ENCODE measurements around the gene MICU1.
"Not testable (repeated sequence)": the region's sequence is repeated elsewhere in the genome, so short reads cannot be mapped to it uniquely, and the experiment has no call there.

The MICU1 gene

DNA sequence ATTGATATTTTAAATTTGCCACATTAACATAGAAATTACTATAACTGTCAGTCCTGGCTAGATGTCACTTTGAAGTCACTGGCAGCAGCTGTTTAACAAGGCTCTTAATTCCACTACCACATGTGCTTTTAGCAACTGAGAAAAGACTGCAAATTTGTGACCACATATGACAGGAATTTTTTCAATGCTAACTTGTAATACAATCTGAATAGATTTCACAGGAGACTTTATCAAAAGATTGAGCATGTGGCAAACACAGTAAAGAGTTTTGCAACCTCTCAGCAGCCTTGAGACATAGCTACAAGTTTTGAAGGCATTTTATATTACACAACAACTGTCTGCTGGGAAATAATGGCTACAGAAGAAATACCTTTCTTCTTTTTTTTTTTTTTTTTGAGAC lies 73.0 kb downstream of the MICU1 start:
- no peak overlapping the region for H3K4me3 Mint-ChIP-seq
- H3K36me3 Mint-ChIP-seq, result peaks cover 15% of the 10 kb centered on the region
- H3K27me3 Mint-ChIP-seq, result no peaks in the 10 kb centered on the region
- H3K9me3 Mint-ChIP-seq (ENCODE audit: low read depth), result no peaks in the 10 kb centered on the region
- H3K27ac Mint-ChIP-seq, result no peak overlapping the region
- H3K4me1 Mint-ChIP-seq (ENCODE audit: low read depth), result no peaks in the 10 kb centered on the region

DNA sequence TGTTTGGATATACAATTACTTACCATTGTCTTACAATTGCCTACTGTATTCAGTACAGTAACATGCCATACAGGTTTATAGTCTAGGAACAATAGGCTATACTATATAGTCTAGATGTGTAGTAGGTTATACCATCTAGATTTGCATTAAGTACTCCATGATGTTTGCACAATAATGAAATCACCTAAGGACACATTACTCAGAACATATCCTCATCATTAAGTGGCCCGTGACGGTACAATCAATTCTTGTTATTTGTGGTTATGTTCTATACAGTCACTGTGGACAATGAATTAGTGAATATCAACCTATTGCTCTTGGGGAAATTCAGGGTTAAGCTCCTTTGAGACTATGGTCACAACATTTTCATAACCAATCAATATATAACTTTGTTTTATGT lies 75.6 kb downstream of the MICU1 start:
- Mint-ChIP-seq H3K4me3 (no peak overlapping the region), H3K9me3 (ENCODE audit: low read depth) (no peaks in the 10 kb centered on the region), H3K27ac (no peak overlapping the region), H3K36me3 (peaks cover 22% of the 10 kb centered on the region), H3K4me1 (ENCODE audit: low read depth) (no peaks in the 10 kb centered on the region), H3K27me3 (no peaks in the 10 kb centered on the region)

DNA sequence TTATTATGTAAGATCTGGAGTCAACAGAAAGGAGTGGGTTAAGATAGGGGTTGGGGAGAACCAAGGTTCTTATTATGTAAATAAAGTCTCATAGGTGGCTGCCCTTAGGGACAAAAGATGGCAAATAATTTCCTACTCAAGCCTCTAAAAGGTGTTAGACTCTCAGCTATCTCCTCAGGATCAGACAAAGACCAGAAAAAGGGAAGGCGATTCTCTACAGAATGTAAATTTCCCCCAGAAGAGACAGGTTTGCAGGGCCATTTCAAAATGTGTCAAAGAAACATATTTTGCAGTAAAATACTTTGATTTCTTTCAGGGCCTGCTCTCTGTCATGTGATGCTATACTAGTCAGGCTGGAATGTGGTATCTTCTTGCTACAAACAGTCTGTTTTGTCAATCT lies 80.3 kb downstream of the MICU1 start:
- H3K27me3 Mint-ChIP-seq, result no peaks in the 10 kb centered on the region
- H3K4me3 Mint-ChIP-seq, result no peak overlapping the region
- H3K27ac Mint-ChIP-seq, result no peak overlapping the region
- peaks cover 55% of the 10 kb centered on the region for H3K36me3 Mint-ChIP-seq
- no peaks in the 10 kb centered on the region for H3K4me1 Mint-ChIP-seq (ENCODE audit: low read depth)
- no peaks in the 10 kb centered on the region for H3K9me3 Mint-ChIP-seq (ENCODE audit: low read depth)

DNA sequence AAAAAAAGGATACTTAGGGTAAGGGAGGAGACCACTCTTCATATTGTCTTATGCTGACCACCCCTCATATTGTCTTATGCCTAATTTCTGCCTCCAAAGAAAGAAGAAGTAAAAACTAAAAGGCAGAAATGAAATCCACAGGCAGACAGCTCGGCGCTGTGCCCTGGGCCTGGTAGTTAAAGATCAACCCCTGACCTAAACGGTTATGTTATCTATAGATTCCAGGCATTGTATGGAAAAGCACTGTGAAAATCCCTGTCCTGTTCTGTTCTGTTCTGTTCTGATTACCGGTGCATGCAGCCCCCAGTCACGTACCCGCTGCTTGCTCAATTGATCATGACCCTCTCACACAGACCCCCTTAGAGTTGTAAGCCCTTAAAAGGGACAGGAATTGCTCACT lies 82.0 kb downstream of the MICU1 start:
- not testable (repeated sequence) for H3K4me1 Mint-ChIP-seq (ENCODE audit: low read depth); H3K27ac Mint-ChIP-seq

DNA sequence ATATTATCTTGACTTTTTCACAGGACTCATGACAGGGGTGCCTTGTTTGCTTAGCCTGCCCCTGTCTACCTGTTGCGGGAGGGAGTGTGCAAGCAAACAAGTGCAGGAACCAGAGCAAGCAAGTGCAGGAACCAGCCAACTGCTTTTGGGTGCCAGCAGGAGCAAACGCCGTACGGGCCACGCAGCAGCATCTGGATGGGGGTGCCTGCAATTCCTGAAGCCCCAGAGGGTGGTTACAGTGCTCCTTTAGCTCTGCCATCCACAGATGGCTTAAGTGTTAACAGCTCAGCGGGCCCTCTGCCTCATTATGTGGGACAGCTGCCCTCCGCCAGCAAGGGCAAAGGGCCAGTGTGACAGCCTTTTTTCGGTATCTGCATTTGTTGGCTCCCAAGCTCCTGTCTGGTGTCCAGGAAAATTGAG lies 83.5 kb downstream of the MICU1 start:
- no peak overlapping the region for H3K4me3 Mint-ChIP-seq
- H3K27ac Mint-ChIP-seq, result no peak overlapping the region
- H3K36me3 Mint-ChIP-seq, result peaks cover 53% of the 10 kb centered on the region
- no peaks in the 10 kb centered on the region for H3K9me3 Mint-ChIP-seq (ENCODE audit: low read depth)
- no peaks in the 10 kb centered on the region for H3K27me3 Mint-ChIP-seq
- no peaks in the 10 kb centered on the region for H3K4me1 Mint-ChIP-seq (ENCODE audit: low read depth)

More for the DNA sequence above, 82.0 kb downstream of the MICU1 start:
- not testable (repeated sequence) for H3K4me3 Mint-ChIP-seq; H3K9me3 Mint-ChIP-seq (ENCODE audit: low read depth); H3K27me3 Mint-ChIP-seq
- H3K36me3 Mint-ChIP-seq, result peaks cover 58% of the 10 kb centered on the region

DNA sequence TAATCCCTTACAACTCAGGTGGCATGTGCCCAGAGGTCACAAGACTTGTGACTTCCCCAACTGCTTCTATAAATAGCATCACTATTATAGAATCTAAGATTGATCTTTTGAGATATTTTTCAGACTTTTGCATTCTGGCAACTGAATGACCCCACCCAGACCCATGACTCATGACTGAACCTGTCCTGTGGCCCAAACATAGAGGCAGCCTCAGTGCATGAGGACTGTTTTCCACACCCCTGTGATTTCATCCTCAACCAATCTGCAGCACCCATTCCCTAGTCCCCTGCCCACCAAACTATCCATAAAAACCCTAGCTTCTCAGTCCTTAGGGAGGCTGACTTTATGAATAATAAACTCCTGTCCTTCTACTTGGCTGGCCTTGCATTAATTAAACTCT lies 84.5 kb downstream of the MICU1 start:
- Mint-ChIP-seq H3K4me1 (ENCODE audit: low read depth) (no peaks in the 10 kb centered on the region), H3K27me3 (no peaks in the 10 kb centered on the region), H3K27ac (no peak overlapping the region), H3K9me3 (ENCODE audit: low read depth) (no peaks in the 10 kb centered on the region), H3K36me3 (peaks cover 51% of the 10 kb centered on the region), H3K4me3 (no peak overlapping the region)

DNA sequence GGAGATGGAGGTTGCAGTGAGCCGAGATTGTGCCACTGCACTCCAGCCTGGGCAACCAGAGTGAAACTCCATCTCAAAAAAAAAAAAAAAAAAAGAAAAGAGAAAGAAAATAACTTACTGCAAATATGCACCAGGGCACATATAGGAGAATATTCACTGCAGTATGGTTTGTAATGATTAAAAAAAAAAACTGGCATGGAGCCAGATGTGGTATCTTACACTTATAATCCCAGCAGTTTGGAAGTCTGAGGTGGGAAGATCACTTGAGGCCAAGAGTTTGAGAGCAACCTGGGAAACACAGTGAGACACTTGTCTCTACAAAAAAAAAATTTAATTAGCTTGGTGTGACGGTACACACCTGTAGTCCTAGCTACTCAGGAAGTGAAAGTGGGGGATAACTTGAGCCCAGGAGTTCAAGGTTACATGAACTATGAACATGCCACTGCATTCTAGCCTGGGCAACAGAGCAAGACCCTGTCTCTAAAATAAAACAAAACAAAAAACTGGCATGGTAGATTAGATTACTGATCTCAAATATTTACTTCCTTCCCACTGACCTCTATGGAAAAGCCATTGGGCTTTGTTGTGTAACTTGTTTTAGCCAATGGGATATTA lies 85.6 kb downstream of the MICU1 start:
- Mint-ChIP-seq H3K36me3 (peaks cover 47% of the 10 kb centered on the region), H3K9me3 (ENCODE audit: low read depth) (no peaks in the 10 kb centered on the region), H3K4me1 (ENCODE audit: low read depth) (no peaks in the 10 kb centered on the region), H3K27ac (no peak overlapping the region), H3K27me3 (no peaks in the 10 kb centered on the region), H3K4me3 (no peak overlapping the region)

DNA sequence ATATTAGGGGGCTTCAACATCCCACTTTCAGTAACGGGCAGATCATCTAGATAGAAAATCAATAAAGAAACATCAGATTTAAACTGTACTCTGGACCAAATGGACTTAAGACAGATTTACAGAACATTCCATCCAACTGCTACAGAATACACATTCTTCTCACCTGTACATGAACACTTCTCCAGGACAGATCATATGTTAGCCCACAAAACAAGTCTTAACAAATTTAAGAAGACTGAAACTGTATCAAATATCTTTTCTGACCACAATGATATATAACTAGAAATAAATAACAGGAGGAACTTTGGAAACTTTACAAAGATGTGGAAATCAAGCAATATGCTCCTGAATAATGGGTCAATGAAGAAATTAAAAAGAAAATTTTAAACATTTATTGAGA lies 86.7 kb downstream of the MICU1 start:
- peaks cover 37% of the 10 kb centered on the region for H3K36me3 Mint-ChIP-seq
- no peaks in the 10 kb centered on the region for H3K4me1 Mint-ChIP-seq (ENCODE audit: low read depth)
- H3K9me3 Mint-ChIP-seq (ENCODE audit: low read depth), result no peaks in the 10 kb centered on the region

DNA sequence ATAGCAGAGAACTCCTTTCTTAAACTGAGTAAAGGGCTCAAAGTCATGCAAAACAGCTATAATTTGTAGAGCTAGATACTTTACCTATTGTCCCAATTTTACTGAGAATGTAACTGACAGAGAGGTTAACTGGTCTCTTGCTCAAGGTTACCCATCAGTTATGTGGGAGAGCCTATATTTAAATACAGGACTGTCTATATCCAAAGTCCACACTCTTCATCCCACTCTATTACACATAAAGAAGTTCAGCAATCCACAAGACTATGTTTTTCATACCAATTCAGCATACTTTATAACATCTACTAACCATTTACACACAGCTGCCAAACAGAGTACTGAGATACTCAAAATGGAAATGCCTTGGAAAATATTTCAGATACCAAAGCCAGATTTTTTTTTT lies 100.2 kb downstream of the MICU1 start:
- Mint-ChIP-seq H3K9me3 (ENCODE audit: low read depth) (no peaks in the 10 kb centered on the region), H3K4me3 (no peak overlapping the region), H3K4me1 (ENCODE audit: low read depth) (no peaks in the 10 kb centered on the region), H3K27ac (no peak overlapping the region), H3K27me3 (no peaks in the 10 kb centered on the region), H3K36me3 (peaks cover 4% of the 10 kb centered on the region)

More for the DNA sequence above, 86.7 kb downstream of the MICU1 start:
- Mint-ChIP-seq H3K27me3 (no peaks in the 10 kb centered on the region), H3K4me3 (no peak overlapping the region), H3K27ac (no peak overlapping the region)

DNA sequence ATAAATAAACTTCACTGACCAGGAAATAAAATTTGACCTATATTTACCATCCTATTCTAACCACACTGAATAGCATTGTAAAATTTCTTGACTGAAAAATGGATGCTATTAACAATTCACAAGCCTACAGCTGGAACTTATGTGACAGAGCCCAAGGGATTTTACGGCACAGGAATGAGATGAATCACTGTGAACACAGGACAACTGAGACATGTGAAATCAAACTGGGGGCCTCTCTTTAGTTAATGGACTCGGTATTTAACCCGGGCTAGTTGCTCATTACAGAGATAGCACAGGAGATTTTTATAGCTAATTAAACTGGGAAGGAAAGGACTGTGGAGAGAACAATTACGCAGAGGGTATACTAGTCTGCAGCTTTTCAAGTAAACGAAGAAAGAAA lies 100.6 kb downstream of the MICU1 start:
- H3K9me3 Mint-ChIP-seq (ENCODE audit: low read depth), result no peaks in the 10 kb centered on the region
- no peaks in the 10 kb centered on the region for H3K27me3 Mint-ChIP-seq
- H3K4me1 Mint-ChIP-seq (ENCODE audit: low read depth), result no peaks in the 10 kb centered on the region
- H3K27ac Mint-ChIP-seq, result no peak overlapping the region
- no peak overlapping the region for H3K4me3 Mint-ChIP-seq
- H3K36me3 Mint-ChIP-seq, result peaks cover 6% of the 10 kb centered on the region

DNA sequence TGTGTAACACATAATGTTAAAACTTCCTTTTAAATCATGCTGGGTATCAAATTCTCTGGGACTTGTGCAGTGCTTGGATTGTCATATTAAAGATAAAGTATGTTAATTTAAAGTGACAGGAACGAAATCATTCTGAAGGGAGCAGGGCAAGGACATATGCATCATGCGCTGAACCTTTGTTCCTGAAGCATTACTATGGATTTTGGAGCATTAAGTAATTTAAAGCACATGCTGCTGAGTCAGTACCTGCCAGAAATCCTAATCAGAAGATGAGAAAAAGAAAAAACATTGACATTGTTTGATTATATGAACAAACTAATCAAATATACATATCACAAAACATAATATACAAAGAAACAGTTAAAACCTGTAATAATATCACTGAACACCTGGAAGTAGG lies 101.4 kb downstream of the MICU1 start:
- Mint-ChIP-seq H3K27me3 (no peaks in the 10 kb centered on the region), H3K36me3 (peaks cover 7% of the 10 kb centered on the region), H3K9me3 (ENCODE audit: low read depth) (no peaks in the 10 kb centered on the region), H3K27ac (no peak overlapping the region), H3K4me3 (no peak overlapping the region), H3K4me1 (ENCODE audit: low read depth) (no peaks in the 10 kb centered on the region)

DNA sequence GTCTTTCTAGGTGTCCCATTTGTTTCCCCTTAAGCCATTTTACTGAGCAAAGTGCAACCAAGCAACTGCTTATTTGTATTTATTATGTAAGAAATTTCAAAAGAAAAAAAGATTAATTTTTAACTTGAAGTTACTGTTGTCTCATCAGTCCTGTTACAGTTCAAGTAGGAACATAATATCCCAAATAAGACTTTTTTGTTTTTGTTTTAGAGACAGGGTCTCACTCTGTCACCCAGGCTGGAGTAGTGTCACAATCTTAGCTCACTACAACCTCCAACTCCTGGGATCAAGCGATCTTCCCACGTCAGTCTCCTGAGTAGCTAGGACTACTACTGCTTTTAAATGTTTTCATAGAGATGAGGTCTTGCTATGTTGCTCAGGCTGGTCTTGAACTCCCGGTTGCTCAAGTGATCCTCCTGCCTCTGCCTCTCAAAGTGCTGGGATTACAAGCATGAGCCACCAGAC lies 101.9 kb downstream of the MICU1 start:
- Mint-ChIP-seq H3K4me3 (no peak overlapping the region), H3K9me3 (ENCODE audit: low read depth) (no peaks in the 10 kb centered on the region), H3K4me1 (ENCODE audit: low read depth) (no peaks in the 10 kb centered on the region), H3K27ac (no peak overlapping the region), H3K36me3 (peaks cover 7% of the 10 kb centered on the region), H3K27me3 (no peaks in the 10 kb centered on the region)

DNA sequence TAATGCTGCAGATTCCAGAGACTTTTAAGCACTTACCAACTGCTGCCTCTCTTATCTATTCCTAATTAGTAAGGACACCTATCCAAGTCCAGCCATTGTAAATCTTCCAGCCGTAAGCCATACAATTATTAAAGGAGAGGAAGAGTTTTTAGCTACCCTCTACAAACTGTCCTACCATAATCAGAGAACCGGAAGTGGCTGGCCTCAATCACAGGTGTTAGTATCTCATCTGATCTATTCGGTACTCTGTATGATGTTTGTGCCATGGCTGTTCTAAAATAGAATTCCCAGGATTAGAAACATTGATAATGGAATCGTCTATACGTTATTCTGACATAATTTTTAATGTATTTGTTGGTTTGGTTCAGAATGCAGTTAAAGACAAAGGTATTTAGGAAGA lies 102.8 kb downstream of the MICU1 start:
- H3K36me3 Mint-ChIP-seq, result peaks cover 7% of the 10 kb centered on the region
- no peak overlapping the region for H3K27ac Mint-ChIP-seq
- H3K4me3 Mint-ChIP-seq, result no peak overlapping the region
- no peaks in the 10 kb centered on the region for H3K27me3 Mint-ChIP-seq
- H3K9me3 Mint-ChIP-seq (ENCODE audit: low read depth), result no peaks in the 10 kb centered on the region
- H3K4me1 Mint-ChIP-seq (ENCODE audit: low read depth), result no peaks in the 10 kb centered on the region

DNA sequence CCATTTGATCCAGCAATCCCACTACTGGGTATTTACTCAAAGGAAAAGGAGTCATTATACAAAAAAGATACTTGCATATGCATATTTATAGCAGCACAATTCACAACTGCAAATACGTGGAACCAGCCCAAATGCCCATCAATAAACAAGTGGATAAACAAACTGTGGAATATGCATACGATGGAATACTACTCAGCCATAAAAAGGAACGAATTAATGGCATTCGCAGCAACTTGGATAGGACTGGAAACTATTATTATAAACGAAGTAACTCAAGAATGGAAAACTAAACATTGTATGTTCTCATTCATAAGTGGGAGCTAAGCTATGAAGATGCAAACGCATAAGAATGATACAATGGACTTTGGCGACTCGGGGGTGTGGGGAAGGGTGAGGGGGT lies 108.6 kb downstream of the MICU1 start:
- Mint-ChIP-seq H3K4me1 (ENCODE audit: low read depth) (peaks cover 4% of the 10 kb centered on the region), H3K27ac (no peak overlapping the region), H3K4me3 (no peak overlapping the region), H3K9me3 (ENCODE audit: low read depth) (peaks cover 17% of the 10 kb centered on the region), H3K36me3 (peaks cover 29% of the 10 kb centered on the region), H3K27me3 (no peaks in the 10 kb centered on the region)

DNA sequence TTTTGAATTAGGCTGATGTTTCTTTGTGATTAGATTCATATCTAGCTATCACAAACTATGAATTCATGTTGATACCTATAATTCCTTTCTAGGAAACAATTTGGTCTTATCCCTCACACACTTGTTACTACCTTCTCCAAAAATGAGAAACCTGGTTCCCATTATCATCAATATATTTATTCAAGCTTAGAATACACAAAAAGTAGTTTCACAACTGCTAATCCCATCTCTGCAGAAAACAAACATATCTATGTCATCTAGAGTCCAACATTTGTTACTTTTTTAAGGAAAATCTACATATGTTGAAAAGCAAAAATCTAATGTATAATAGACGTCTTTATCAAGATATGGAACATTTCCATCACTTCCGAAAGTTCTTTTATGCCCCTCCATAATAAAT lies 110.4 kb downstream of the MICU1 start:
- H3K27ac Mint-ChIP-seq, result no peak overlapping the region
- H3K36me3 Mint-ChIP-seq, result peaks cover 26% of the 10 kb centered on the region
- H3K4me1 Mint-ChIP-seq (ENCODE audit: low read depth), result peaks cover 4% of the 10 kb centered on the region
- no peaks in the 10 kb centered on the region for H3K27me3 Mint-ChIP-seq
- H3K9me3 Mint-ChIP-seq (ENCODE audit: low read depth), result peaks cover 17% of the 10 kb centered on the region
- no peak overlapping the region for H3K4me3 Mint-ChIP-seq

DNA sequence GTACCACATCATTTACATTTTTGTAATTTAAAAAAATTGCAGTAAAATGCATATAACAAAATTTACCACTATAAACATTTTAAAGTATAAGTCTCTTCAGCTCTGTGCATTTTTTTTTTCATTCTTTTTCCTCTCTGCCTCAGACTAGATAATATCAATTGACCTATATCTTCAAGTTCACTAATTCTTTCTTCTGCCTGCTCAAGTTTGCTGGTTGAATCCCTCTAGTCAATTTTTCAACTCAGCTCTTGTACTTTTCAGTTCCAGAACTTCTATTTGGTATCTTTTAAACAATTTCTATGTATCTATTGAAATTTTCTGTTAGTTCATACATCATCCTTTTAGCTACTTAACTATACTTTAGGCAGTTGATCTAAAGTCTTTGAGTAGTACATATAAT lies 112.0 kb downstream of the MICU1 start:
- Mint-ChIP-seq H3K27me3 (no peaks in the 10 kb centered on the region), H3K4me3 (no peak overlapping the region), H3K27ac (no peak overlapping the region), H3K4me1 (ENCODE audit: low read depth) (peaks cover 4% of the 10 kb centered on the region), H3K36me3 (peaks cover 24% of the 10 kb centered on the region), H3K9me3 (ENCODE audit: low read depth) (peaks cover 17% of the 10 kb centered on the region)

Measured in activated naive CD8-positive, alpha-beta T cell (primary cell).